Neuronal stem cell (in vitro differentiated cells): ENCODE data around the gene CREB3L2.
A peak's percentile ranks its signal among the peaks of the same experiment; 100 is the strongest.

ENCODE experiments used
- DNase-seq: peaks from one replicate; pipeline ENCODE4 v3.0.0-alpha.2; 2013; ENCODE audit warnings: low spot score
- H2AFZ ChIP-seq: one replicate; pipeline ENCODE4 v1.6.1; 2013; ENCODE audit warnings: mild to moderate bottlenecking, low read length, inconsistent platforms
- H2AK5ac ChIP-seq: 2 replicates; pipeline ENCODE4 v1.6.1; 2013; ENCODE audit warnings: low read depth, mild to moderate bottlenecking, inconsistent platforms, low read length, moderate library complexity, mixed read lengths
- H2BK120ac ChIP-seq: 2 replicates; pipeline ENCODE4 v1.6.1; 2013; ENCODE audit warnings: low read depth, mild to moderate bottlenecking, inconsistent platforms, low read length, moderate library complexity, mixed read lengths
- H2BK12ac ChIP-seq: one replicate; pipeline ENCODE4 v1.6.1; 2013; ENCODE audit warnings: low read length, inconsistent platforms
- H2BK15ac ChIP-seq: 2 replicates; pipeline ENCODE4 v1.6.1; 2013; ENCODE audit warnings: mild to moderate bottlenecking, low read length, inconsistent platforms, mixed read lengths
- H2BK5ac ChIP-seq: one replicate; pipeline ENCODE4 v1.6.1; 2013; ENCODE audit warnings: inconsistent platforms, mild to moderate bottlenecking, low read length, moderate library complexity
- H3K14ac ChIP-seq: one replicate; pipeline ENCODE4 v1.6.1; 2013; ENCODE audit warnings: low read length, inconsistent platforms
- H3K18ac ChIP-seq: 2 replicates; pipeline ENCODE4 v1.6.1; 2013; ENCODE audit warnings: low read length, inconsistent platforms
- H3K23ac ChIP-seq: 2 replicates; pipeline ENCODE4 v1.6.1; 2013; ENCODE audit warnings: low read depth, mild to moderate bottlenecking, mixed read lengths, low read length, inconsistent platforms; ENCODE audit not compliant: poor library complexity
- H3K27ac ChIP-seq: replicated peaks from 3 replicates; pipeline ENCODE4 v1.5.1; 2013; ENCODE audit warnings: low read length, inconsistent platforms
- H3K27me3 ChIP-seq, 3 experiments: 2 replicates each; pipeline ENCODE4 v1.6.1; 2013; ENCODE audit warnings: low read length in 3 of 3, mild to moderate bottlenecking in 2 of 3, inconsistent platforms in 1 of 3, low read depth in 1 of 3, mixed read lengths in 1 of 3, moderate library complexity in 1 of 3; ENCODE audit not compliant: control insufficient read depth in 3 of 3, insufficient read depth in 3 of 3
- H3K36me3 ChIP-seq, 2 donors: replicated peaks in 1 of 2; 2 replicates each; pipeline ENCODE4 v1.6.1; 2013; ENCODE audit warnings: low read length in 2 of 2; ENCODE audit not compliant: control insufficient read depth in 2 of 2, insufficient read depth in 2 of 2
- H3K4ac ChIP-seq: 2 replicates; pipeline ENCODE4 v1.6.1; 2013; ENCODE audit warnings: inconsistent platforms, mild to moderate bottlenecking, low read length, moderate library complexity
- H3K4me1 ChIP-seq, 2 donors: 1 replicate in 1 of 2; 2 replicates in 1 of 2; pipeline ENCODE4 v1.6.1; 2013; ENCODE audit warnings: low read length in 2 of 2, low read depth in 1 of 2; ENCODE audit not compliant: control insufficient read depth in 2 of 2, insufficient read depth in 1 of 2
- H3K4me2 ChIP-seq: one replicate; pipeline ENCODE4 v1.6.1; 2013; ENCODE audit warnings: mild to moderate bottlenecking, low read length, inconsistent platforms; ENCODE audit not compliant: insufficient read depth, poor library complexity, severe bottlenecking
- H3K4me3 ChIP-seq, 2 donors: 2 replicates each; pipeline ENCODE4 v1.5.1; 2013; ENCODE audit warnings: low read length in 2 of 2, mild to moderate bottlenecking in 2 of 2, inconsistent platforms in 1 of 2, moderate library complexity in 1 of 2
- H3K79me1 ChIP-seq: one replicate; pipeline ENCODE4 v1.6.1; 2013; ENCODE audit warnings: low read depth, mild to moderate bottlenecking, inconsistent platforms, low read length, moderate library complexity
- H3K9ac ChIP-seq: one replicate; pipeline ENCODE4 v1.6.1; 2013; ENCODE audit warnings: mild to moderate bottlenecking, low read depth, low read length, inconsistent platforms; ENCODE audit not compliant: poor library complexity
- H3K9me3 ChIP-seq, 2 donors: replicated peaks in 1 of 2; 2 replicates each; pipeline versions ENCODE3 to v1.6.1; 2013; ENCODE audit warnings: low read length in 2 of 2, mild to moderate bottlenecking in 2 of 2, inconsistent platforms in 1 of 2, low read depth in 1 of 2, mixed read lengths in 1 of 2, moderate library complexity in 1 of 2; ENCODE audit not compliant: control insufficient read depth in 2 of 2, insufficient read depth in 1 of 2
- H4K8ac ChIP-seq: one replicate; pipeline ENCODE4 v1.6.1; 2013; ENCODE audit warnings: low read depth, mild to moderate bottlenecking, inconsistent platforms, low read length, moderate library complexity
- H4K91ac ChIP-seq: one replicate; pipeline ENCODE4 v1.6.1; 2013; ENCODE audit warnings: low read length, low read depth, mild to moderate bottlenecking, inconsistent platforms; ENCODE audit not compliant: poor library complexity
- WGBS, 2 donors: extraction: QIAGEN DNeasy Blood & Tissue Kit; methylation state at CpG; one replicate each; pipeline ENCODE4 v1.1.7; 2013; ENCODE audit warnings: missing lambda C conversion rate in 2 of 2, mixed read lengths in 1 of 2; ENCODE audit not compliant: insufficient read length in 2 of 2, insufficient replicate concordance in 1 of 2; ENCODE audit errors: extremely low coverage in 2 of 2; 5-methylcytosine and 5-hydroxymethylcytosine counted together

The CREB3L2 gene

DNA sequence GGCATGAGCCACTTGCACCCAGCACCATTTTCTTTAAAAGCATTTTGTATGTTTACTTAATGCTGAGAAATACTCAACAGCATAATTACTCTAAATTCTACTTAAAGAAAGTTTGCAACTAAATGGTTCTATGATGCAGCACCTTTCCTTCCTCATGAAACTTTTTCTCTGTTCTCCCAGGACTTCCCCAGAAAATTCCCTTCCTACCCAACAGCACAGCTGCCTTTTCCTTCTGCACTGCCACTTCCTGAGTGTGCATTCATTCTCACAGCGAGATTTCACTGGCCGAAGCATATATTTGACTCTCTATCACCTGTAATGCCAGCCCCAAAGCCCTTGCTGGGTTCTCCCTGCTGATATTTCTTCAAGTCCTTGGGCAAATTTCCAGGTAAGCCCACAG, 113.6 kb downstream of the CREB3L2 start:
- Histone ChIP-seq H3K4me1 (peaks cover 12 to 14% of the 10 kb centered on the region in 2 donors), H2AFZ (no peak overlapping the region), H3K9me3 (no peaks in the 10 kb centered on the region), H2BK15ac (no peak overlapping the region), H3K9ac (no peak overlapping the region), H2BK5ac (no peak overlapping the region), H2BK120ac (no peak overlapping the region), H4K91ac (no peak overlapping the region), H2AK5ac (no peak overlapping the region), H3K4ac (no peak overlapping the region), H3K14ac (no peak overlapping the region), H3K79me1 (no peaks in the 10 kb centered on the region), H3K4me2 (no peak overlapping the region), H2BK12ac (no peak overlapping the region), H3K18ac (no peak overlapping the region), H4K8ac (no peak overlapping the region), H3K27ac (no peak overlapping the region), H3K23ac (no peak overlapping the region), H3K4me3 (no peak overlapping the region), H3K36me3 (peaks cover 10 to 56% of the 10 kb centered on the region in 2 donors), H3K27me3 (no peaks in the 10 kb centered on the region)
- no CpG with 5 or more reads among the region's 2 CpGs for WGBS, 2 donors
- no peak for DNase-seq

- peaks cover 12 to 14% of the 10 kb centered on the region in 2 donors for H3K4me1 ChIP-seq
- no peak overlapping the region for H3K4me2 ChIP-seq
- no peak overlapping the region for H2BK12ac ChIP-seq
- WGBS, 2 donors: no CpG with 5 or more reads among the region's 2 CpGs
- H3K79me1 ChIP-seq: no peaks in the 10 kb centered on the region
- no peak overlapping the region for H4K91ac ChIP-seq
- no peaks in the 10 kb centered on the region for H3K27me3 ChIP-seq
- no peak overlapping the region for H2BK15ac ChIP-seq
- peaks cover 5 to 12% of the 10 kb centered on the region in 2 donors for H3K9me3 ChIP-seq
- no peak overlapping the region for H3K14ac ChIP-seq
- no peak overlapping the region for H2AFZ ChIP-seq
- no peak overlapping the region for H3K4me3 ChIP-seq
- no peak overlapping the region for H3K9ac ChIP-seq
- H3K4ac ChIP-seq: no peak overlapping the region
- H2BK120ac ChIP-seq: no peak overlapping the region
- peak overlapping the region; percentile 51 for H3K27ac ChIP-seq
- H2BK5ac ChIP-seq: no peak overlapping the region
- no peak overlapping the region for H3K23ac ChIP-seq
- peaks cover 19 to 60% of the 10 kb centered on the region in 2 donors for H3K36me3 ChIP-seq
- DNase-seq: no peak
- H3K18ac ChIP-seq: no peak overlapping the region
- H4K8ac ChIP-seq: no peak overlapping the region
- H2AK5ac ChIP-seq: no peak overlapping the region
Measured at GRCh38 chr7:137886746-137887145, 115.1 kb downstream of the CREB3L2 start.

DNA sequence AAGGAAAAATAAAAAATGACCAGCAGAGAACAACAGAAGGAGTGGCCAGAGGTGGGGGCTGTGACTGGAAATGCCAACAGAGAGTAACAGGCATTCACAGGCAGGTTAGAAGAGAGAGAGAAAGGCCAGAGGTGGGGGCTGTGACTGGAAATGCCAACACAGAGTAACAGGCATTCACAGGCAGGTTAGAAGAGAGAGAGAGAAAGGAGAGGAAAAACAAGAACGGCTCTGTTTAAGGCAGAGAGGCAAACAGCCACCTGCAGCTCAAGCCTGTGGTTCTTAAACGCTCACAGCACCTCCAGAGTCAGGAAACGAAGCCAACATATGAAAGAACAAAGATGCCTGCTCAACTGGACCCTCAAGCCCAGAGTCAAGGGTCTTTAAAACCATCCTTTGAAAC, 115.6 kb downstream of the CREB3L2 start:
- Histone ChIP-seq H4K8ac (no peak overlapping the region), H3K4me3 (no peak overlapping the region), H3K4me2 (no peak overlapping the region), H3K36me3 (peaks cover 22 to 63% of the 10 kb centered on the region in 2 donors), H2BK5ac (no peak overlapping the region), H3K27ac (peak overlapping the region; percentile 51), H3K23ac (no peak overlapping the region), H4K91ac (no peak overlapping the region), H2AFZ (peak overlapping the region; percentile 13), H2BK120ac (no peak overlapping the region), H3K79me1 (no peaks in the 10 kb centered on the region), H3K18ac (no peak overlapping the region), H2BK15ac (no peak overlapping the region), H3K9me3 (peaks cover 7 to 17% of the 10 kb centered on the region in 2 donors), H3K9ac (no peak overlapping the region), H3K4me1 (peaks cover 12 to 14% of the 10 kb centered on the region in 2 donors), H3K4ac (no peak overlapping the region), H3K14ac (no peak overlapping the region), H2AK5ac (no peak overlapping the region), H2BK12ac (no peak overlapping the region), H3K27me3 (no peaks in the 10 kb centered on the region)
- WGBS, 2 donors: no CpG with 5 or more reads among the region's 3 CpGs
- DNase-seq: no peak

- H3K4ac ChIP-seq: no peak overlapping the region
- no peak overlapping the region for H3K4me3 ChIP-seq
- DNase-seq: no peak
- no peak overlapping the region for H3K27ac ChIP-seq
- no peaks in the 10 kb centered on the region for H3K79me1 ChIP-seq
- peak overlapping the region; percentile 45 for H2BK5ac ChIP-seq
- H3K27me3 ChIP-seq: no peaks in the 10 kb centered on the region
- H3K14ac ChIP-seq: no peak overlapping the region
- no peak overlapping the region for H3K4me2 ChIP-seq
- no peak overlapping the region for H2AK5ac ChIP-seq
- no peak overlapping the region for H2AFZ ChIP-seq
- H3K4me1 ChIP-seq: peaks cover 12 to 14% of the 10 kb centered on the region in 2 donors
- peaks cover 22 to 63% of the 10 kb centered on the region in 2 donors for H3K36me3 ChIP-seq
- no peak overlapping the region for H2BK15ac ChIP-seq
- H3K23ac ChIP-seq: no peak overlapping the region
- no peak overlapping the region for H3K9ac ChIP-seq
- no peak overlapping the region for H2BK12ac ChIP-seq
- H4K91ac ChIP-seq: no peak overlapping the region
- H2BK120ac ChIP-seq: no peak overlapping the region
- no peak overlapping the region for H4K8ac ChIP-seq
- H3K18ac ChIP-seq: no peak overlapping the region
- no CpG with 5 or more reads among the region's 5 CpGs for WGBS, 2 donors
- H3K9me3 ChIP-seq: peaks cover 7 to 21% of the 10 kb centered on the region in 2 donors
Measured at GRCh38 chr7:137885678-137886077, 116.2 kb downstream of the CREB3L2 start.
